Chondrocyte (in vitro differentiated cells): Measurements from ENCODE around the gene SH2D3C. TPM values are rescaled to one million over a fixed set of nuclear protein-coding genes. Genes with fewer than 3 reads are reported as not detected.

Source experiments
- DNase-seq: peaks from one replicate; pipeline ENCODE4 v3.0.0; 2021; ENCODE audit warnings: mixed read lengths, low spot score
- H3K27ac Mint-ChIP-seq: one replicate; pipeline ENCODE4 v1.8.0; 2021; ENCODE audit warnings: mild to moderate bottlenecking, moderate library complexity, mixed read lengths; ENCODE audit not compliant: unreplicated experiment
- H3K27me3 Mint-ChIP-seq: 2 replicates; pipeline ENCODE4 v1.8.0; 2021; ENCODE audit warnings: low read depth, mixed read lengths
- H3K36me3 Mint-ChIP-seq: 2 replicates; pipeline ENCODE4 v1.8.0; 2021; ENCODE audit warnings: low read depth, mixed read lengths
- H3K4me1 Mint-ChIP-seq: 2 replicates; pipeline ENCODE4 v1.8.0; 2021; ENCODE audit warnings: low read depth, mild to moderate bottlenecking, mixed read lengths
- H3K4me3 Mint-ChIP-seq: one replicate; pipeline ENCODE4 v1.8.0; 2021; ENCODE audit warnings: mild to moderate bottlenecking, moderate library complexity, mixed read lengths; ENCODE audit not compliant: unreplicated experiment
- H3K9me3 Mint-ChIP-seq: 2 replicates; pipeline ENCODE4 v1.8.0; 2021; ENCODE audit warnings: low read depth, mixed read lengths
- total RNA-seq: library from RNA; stranded (reverse); gene quantifications from 3 replicates; pipeline ENCODE4 v1.2.1, GENCODE V29; 2021
- TF ChIP-seq, protein P1 (sequence below): fragments of 200-600 bp; sonication (generic); IDR thresholded peaks from 2 replicates; pipeline ENCODE4 v1.5.0; 2021; ENCODE audit warnings: antibody characterized with exemption, mild to moderate bottlenecking, moderate library complexity

SH2D3C gene
- total RNA-seq, 1 donor from 2014 or later = 9.9 TPM

DNA sequence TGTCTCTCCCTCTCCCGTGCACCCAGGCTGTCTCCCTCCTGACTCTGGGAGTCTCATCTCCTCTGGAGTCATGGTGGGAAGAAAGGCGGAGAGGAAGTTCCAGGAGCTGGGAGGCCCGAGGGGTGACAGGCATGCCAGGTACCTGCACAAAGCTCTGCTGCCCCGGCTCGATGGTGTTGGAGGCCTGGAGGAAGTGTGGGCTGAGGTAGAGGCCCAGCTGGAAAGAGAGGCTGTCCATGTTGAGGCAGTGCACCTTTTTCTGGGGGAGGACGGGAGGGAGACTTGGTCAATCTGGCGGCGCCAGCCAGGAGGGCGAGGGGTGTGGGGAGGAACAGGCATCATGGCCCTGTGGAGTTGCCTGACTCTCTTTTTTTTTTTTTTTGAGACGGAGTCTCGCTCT, 40.1 kb upstream of the SH2D3C start:
- Mint-ChIP-seq H3K27me3 (no peaks in the 10 kb centered on the region), H3K4me1 (peaks cover 9% of the 10 kb centered on the region), H3K9me3 (no peaks in the 10 kb centered on the region), H3K27ac (no peak overlapping the region), H3K4me3 (no peak overlapping the region), H3K36me3 (peaks cover 11% of the 10 kb centered on the region)
- no peak for DNase-seq
- TF ChIP-seq, protein P1, sequence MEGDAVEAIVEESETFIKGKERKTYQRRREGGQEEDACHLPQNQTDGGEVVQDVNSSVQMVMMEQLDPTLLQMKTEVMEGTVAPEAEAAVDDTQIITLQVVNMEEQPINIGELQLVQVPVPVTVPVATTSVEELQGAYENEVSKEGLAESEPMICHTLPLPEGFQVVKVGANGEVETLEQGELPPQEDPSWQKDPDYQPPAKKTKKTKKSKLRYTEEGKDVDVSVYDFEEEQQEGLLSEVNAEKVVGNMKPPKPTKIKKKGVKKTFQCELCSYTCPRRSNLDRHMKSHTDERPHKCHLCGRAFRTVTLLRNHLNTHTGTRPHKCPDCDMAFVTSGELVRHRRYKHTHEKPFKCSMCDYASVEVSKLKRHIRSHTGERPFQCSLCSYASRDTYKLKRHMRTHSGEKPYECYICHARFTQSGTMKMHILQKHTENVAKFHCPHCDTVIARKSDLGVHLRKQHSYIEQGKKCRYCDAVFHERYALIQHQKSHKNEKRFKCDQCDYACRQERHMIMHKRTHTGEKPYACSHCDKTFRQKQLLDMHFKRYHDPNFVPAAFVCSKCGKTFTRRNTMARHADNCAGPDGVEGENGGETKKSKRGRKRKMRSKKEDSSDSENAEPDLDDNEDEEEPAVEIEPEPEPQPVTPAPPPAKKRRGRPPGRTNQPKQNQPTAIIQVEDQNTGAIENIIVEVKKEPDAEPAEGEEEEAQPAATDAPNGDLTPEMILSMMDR = no peak

DNA sequence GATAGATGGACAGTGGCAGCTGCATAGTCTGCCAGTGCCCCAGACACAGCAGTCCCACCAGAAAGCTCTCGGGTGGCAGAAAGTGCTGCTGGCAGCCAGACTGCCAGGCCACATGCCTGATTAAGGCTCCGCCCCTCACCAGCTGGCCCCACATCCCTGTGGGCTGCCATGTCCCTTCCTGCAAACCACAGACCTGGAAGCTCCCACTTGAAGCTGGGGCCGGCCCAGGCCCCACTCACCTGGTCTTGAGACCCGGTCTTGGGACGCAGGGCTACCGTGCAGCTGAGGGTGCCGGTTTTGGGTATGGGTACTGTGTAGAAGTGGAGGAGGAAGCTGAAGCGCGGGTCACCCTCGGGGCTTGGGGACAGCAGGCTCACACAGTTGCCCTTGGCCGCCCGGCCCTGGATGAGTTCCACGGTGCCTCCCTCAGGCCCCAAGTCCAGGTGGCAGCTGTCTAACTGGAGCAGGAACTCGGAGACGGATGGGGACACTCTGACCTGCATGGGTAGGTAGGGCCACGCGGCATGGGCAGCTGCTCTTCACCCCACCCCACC, 39.5 kb upstream of the SH2D3C start:
- DNase-seq = no peak
- H3K4me3 Mint-ChIP-seq = no peak overlapping the region
- peak overlapping the region; percentile 42 for H3K27ac Mint-ChIP-seq

DNA sequence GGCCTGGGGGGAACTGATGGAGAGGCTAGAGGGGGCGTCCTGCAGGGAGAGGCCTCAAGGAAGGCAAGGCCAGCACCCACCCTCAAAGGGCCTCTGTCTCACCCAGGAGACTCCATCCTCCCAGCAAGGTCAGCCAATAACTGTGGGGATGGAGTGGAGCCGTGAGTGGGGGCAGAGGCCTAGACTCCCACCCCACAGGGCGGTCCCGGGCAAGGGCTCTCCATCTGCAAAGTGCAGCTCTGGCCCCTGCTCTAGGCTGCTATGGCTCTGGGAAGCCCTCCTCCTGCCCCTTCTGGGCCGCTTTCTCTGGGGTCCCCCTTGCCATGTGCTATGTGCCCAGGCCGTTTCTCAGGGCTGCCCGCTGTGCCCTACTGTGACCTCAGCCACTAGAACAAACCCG, 38.3 kb upstream of the SH2D3C start:
- peak overlapping the region; percentile 8 for H3K27ac Mint-ChIP-seq
- no peaks in the 10 kb centered on the region for H3K27me3 Mint-ChIP-seq
- DNase-seq = no peak
- peaks cover 20% of the 10 kb centered on the region for H3K36me3 Mint-ChIP-seq
- no peaks in the 10 kb centered on the region for H3K9me3 Mint-ChIP-seq
- H3K4me1 Mint-ChIP-seq = peaks cover 4% of the 10 kb centered on the region
- no peak overlapping the region for H3K4me3 Mint-ChIP-seq
- TF ChIP-seq, protein P1 = no peak

More for the DNA sequence above, 39.5 kb upstream of the SH2D3C start:
- peaks cover 13% of the 10 kb centered on the region for H3K36me3 Mint-ChIP-seq
- H3K4me1 Mint-ChIP-seq = peaks cover 9% of the 10 kb centered on the region
- TF ChIP-seq, protein P1 = no peak
- no peaks in the 10 kb centered on the region for H3K9me3 Mint-ChIP-seq
- no peaks in the 10 kb centered on the region for H3K27me3 Mint-ChIP-seq

DNA sequence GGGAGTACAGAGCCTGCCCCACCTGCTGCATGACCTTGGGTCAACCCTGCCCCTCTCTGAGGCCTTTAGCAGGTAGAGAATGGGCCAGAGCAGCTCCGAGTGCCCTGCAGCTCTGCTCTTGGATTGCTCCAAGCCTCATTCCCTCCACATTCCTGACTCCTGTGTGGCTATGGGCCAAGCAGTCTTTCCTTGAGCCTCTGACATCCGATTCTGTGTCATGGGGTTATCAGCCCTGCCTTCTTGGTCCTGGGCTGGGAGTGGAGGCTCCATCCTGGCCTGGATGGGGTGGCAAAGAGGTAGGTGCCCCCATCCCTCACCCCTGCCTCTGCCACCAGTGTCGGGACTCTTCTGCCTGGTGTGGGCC, 37.9 kb upstream of the SH2D3C start:
- peaks cover 4% of the 10 kb centered on the region for H3K4me1 Mint-ChIP-seq
- H3K4me3 Mint-ChIP-seq = no peak overlapping the region
- no peaks in the 10 kb centered on the region for H3K9me3 Mint-ChIP-seq
- peak overlapping the region; percentile 8 for H3K27ac Mint-ChIP-seq
- TF ChIP-seq, protein P1 = no peak
- H3K27me3 Mint-ChIP-seq = no peaks in the 10 kb centered on the region
- H3K36me3 Mint-ChIP-seq = peaks cover 21% of the 10 kb centered on the region
- DNase-seq = no peak

DNA sequence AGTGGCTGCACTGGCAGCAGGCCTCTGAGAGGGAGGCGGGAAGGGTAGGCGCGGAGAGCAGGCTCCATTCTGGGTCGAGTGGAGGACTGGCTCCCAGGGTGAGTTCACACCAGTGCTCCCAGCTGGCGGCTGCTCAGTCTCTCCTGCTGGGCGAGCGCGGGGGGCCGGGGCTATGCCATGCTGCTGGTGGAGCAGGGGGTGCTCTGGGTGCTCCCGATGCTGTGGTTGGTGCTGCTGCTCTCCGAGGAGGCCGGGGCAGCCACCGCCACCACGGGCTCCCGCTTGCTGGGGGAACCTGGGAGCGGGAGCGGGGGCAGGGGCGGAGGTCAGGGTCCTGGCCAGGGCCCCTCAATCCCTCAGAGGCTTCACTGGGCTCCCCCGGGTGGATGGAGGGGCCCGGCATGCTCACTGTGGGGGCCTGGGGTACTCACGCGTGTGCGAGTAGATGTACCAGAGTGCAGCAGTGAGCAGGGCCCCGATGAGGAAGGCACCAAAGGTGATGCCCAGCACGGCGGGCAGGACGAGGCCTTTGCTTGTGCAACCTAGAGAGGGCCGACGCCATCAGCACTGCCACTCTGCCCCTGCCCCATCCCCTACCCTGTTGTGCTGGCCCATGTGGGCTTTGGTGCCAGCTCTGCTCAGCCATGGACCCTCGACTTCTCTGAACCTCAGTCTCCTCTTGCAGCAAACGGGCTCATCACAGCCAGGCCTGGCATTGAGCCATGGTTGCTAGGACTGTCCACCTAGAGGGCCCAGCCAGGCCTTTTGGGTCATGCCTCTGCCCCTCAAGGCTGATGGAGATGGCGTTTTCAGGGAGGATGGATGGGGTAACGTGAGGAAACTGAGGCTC, 37.3 kb upstream of the SH2D3C start:
- TF ChIP-seq, protein P1 = no peak
- no peak for DNase-seq
- H3K4me1 Mint-ChIP-seq = peaks cover 4% of the 10 kb centered on the region
- H3K27me3 Mint-ChIP-seq = no peaks in the 10 kb centered on the region
- H3K4me3 Mint-ChIP-seq = no peak overlapping the region
- H3K9me3 Mint-ChIP-seq = no peaks in the 10 kb centered on the region
- peaks cover 20% of the 10 kb centered on the region for H3K36me3 Mint-ChIP-seq
- H3K27ac Mint-ChIP-seq = no peak overlapping the region
